Neural cell (in vitro differentiated cells): ENCODE measurements around the gene NEURL3.

Experiments used
- CTCF ChIP-seq: fragments of 450-650 bp; IDR thresholded peaks from 2 replicates; pipeline ENCODE4 v1.5.1; 2014; ENCODE audit warnings: antibody characterized with exemption, mild to moderate bottlenecking, moderate library complexity; ENCODE audit not compliant: poor library complexity, severe bottlenecking
- EP300 ChIP-seq: fragments of 450-650 bp; conservative IDR thresholded peaks from 2 replicates; pipeline ENCODE4 v1.6.1; 2014; ENCODE audit warnings: antibody characterized with exemption, mild to moderate bottlenecking, moderate library complexity; ENCODE audit not compliant: poor library complexity, severe bottlenecking
- POLR2AphosphoS5 ChIP-seq: IDR thresholded peaks from 2 replicates; pipeline ENCODE4 v1.6.1; 2012
- TF ChIP-seq, protein P1 (sequence below): IDR thresholded peaks from 2 replicates; pipeline ENCODE4 v1.6.1; 2012; ENCODE audit warnings: borderline replicate concordance

- TF ChIP-seq CTCF, result no peak
- TF ChIP-seq EP300, result no peak
- no peak for TF ChIP-seq POLR2AphosphoS5
- TF ChIP-seq, protein P1, sequence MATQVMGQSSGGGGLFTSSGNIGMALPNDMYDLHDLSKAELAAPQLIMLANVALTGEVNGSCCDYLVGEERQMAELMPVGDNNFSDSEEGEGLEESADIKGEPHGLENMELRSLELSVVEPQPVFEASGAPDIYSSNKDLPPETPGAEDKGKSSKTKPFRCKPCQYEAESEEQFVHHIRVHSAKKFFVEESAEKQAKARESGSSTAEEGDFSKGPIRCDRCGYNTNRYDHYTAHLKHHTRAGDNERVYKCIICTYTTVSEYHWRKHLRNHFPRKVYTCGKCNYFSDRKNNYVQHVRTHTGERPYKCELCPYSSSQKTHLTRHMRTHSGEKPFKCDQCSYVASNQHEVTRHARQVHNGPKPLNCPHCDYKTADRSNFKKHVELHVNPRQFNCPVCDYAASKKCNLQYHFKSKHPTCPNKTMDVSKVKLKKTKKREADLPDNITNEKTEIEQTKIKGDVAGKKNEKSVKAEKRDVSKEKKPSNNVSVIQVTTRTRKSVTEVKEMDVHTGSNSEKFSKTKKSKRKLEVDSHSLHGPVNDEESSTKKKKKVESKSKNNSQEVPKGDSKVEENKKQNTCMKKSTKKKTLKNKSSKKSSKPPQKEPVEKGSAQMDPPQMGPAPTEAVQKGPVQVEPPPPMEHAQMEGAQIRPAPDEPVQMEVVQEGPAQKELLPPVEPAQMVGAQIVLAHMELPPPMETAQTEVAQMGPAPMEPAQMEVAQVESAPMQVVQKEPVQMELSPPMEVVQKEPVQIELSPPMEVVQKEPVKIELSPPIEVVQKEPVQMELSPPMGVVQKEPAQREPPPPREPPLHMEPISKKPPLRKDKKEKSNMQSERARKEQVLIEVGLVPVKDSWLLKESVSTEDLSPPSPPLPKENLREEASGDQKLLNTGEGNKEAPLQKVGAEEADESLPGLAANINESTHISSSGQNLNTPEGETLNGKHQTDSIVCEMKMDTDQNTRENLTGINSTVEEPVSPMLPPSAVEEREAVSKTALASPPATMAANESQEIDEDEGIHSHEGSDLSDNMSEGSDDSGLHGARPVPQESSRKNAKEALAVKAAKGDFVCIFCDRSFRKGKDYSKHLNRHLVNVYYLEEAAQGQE, result no peak
These were observed 45.0 kb upstream of the NEURL3 start for GRCh38 chr2:96549967-96550786.
